Panc1 (cell line): ENCODE results near the gene RIPK3. TPM values are rescaled to one million over a fixed set of nuclear protein-coding genes. Genes with fewer than 3 reads are reported as not detected.

ENCODE experiments used
- ATAC-seq: fragments of 200-7000 bp; cut with Tn5 transposase; 2 replicates; pipeline ENCODE4 v1.9.1; 2020; ENCODE audit warnings: mild to moderate bottlenecking, moderate library complexity
- BruUV-seq: library from RNA; stranded (reverse); fragments of 400-500 nt; replicated peaks from 2 replicates; lab custom pipeline; 2021; lab: Mats Ljungman, UMichigan
- CTCF ChIA-PET: fragments of 300-600 bp; sonication (Branson Sonifier 250); formaldehyde crosslinking; loops from one replicate; lab custom pipeline; 2022; ENCODE audit warnings: antibody characterized with exemption; lab: Charles Lee
- POLR2A ChIA-PET: fragments of 300-600 bp; sonication (Branson Sonifier 250); formaldehyde crosslinking; loops from one replicate; lab custom pipeline; 2022; ENCODE audit warnings: antibody characterized with exemption; lab: Charles Lee
- DNase-seq: peaks from one replicate; pipeline ENCODE4 v3.0.0-alpha.2; 2010; ENCODE audit warnings: low read depth, low spot score
- H3K27ac ChIP-seq: 2 replicates; pipeline ENCODE4 v1.5.1; 2011; ENCODE audit warnings: mild to moderate bottlenecking, low read length, inconsistent platforms
- H3K27me3 ChIP-seq: fragments of 200-500 bp; sonication (Bioruptor generic); 2 replicates; pipeline ENCODE4 v1.6.0; 2014; ENCODE audit warnings: low read length, inconsistent platforms; ENCODE audit not compliant: control insufficient read depth, insufficient read depth
- H3K36me3 ChIP-seq: fragments of 200-500 bp; sonication (Bioruptor generic); 2 replicates; pipeline ENCODE4 v1.5.1; 2014; ENCODE audit warnings: inconsistent platforms, mild to moderate bottlenecking, low read length, moderate library complexity; ENCODE audit not compliant: control insufficient read depth, insufficient read depth
- H3K4me1 ChIP-seq: 2 replicates; pipeline ENCODE4 v1.5.1; 2011; ENCODE audit warnings: inconsistent platforms, mild to moderate bottlenecking, low read length, moderate library complexity; ENCODE audit not compliant: control insufficient read depth, insufficient read depth
- H3K4me3 ChIP-seq, 2 experiments: 2 replicates each; pipeline ENCODE4 v1.5.1; 2011 to 2012; ENCODE audit warnings: low read depth in 2 of 2, low read length in 2 of 2, mild to moderate bottlenecking in 2 of 2, inconsistent platforms in 1 of 2, moderate library complexity in 1 of 2
- H3K9me3 ChIP-seq: fragments of 200-500 bp; sonication (Bioruptor generic); 2 replicates; pipeline ENCODE4 v1.5.1; 2014; ENCODE audit warnings: low read depth, mild to moderate bottlenecking, inconsistent platforms, low read length, moderate library complexity; ENCODE audit not compliant: control insufficient read depth, insufficient read depth
- CTCF ChIP-seq: fragments of 450-650 bp; IDR thresholded peaks from 2 replicates; pipeline ENCODE4 v1.5.1; 2017; ENCODE audit warnings: mild to moderate bottlenecking
- POLR2AphosphoS5 ChIP-seq: IDR thresholded peaks from 2 replicates; pipeline ENCODE4 v1.6.1; 2012; ENCODE audit warnings: mild to moderate bottlenecking, low read depth, low read length, moderate library complexity
- REST ChIP-seq, 2 experiments: IDR thresholded peaks; 2 replicates each; pipeline ENCODE4 v1.6.1; 2011 to 2012; ENCODE audit warnings: low read depth in 2 of 2, control low read depth in 1 of 2, low read length in 1 of 2, mild to moderate bottlenecking in 1 of 2, moderate library complexity in 1 of 2; ENCODE audit not compliant: insufficient read depth in 1 of 2
- SIN3A ChIP-seq: IDR thresholded peaks from 2 replicates; pipeline ENCODE4 v1.6.1; 2012; ENCODE audit warnings: low read depth, mild to moderate bottlenecking, low read length, moderate library complexity, borderline replicate concordance; ENCODE audit not compliant: insufficient read depth
- TCF7L2 ChIP-seq: IDR thresholded peaks from 2 replicates; pipeline ENCODE4 v1.6.1; 2011; ENCODE audit warnings: mild to moderate bottlenecking, low read depth, low read length, inconsistent platforms
- in situ Hi-C: cut with HindIII; loops from 2 replicates; pipeline ENCODE4 v1.10.0; 2016; ENCODE audit warnings: low sequenced_read_pairs, low pct_unique_long_range_greater_than_20kb
- intact Hi-C: fragments of 100-400 bp; cut with micrococcal nuclease; formaldehyde crosslinking; loops from one replicate; pipeline ENCODE4 v1.10.0; 2022; ENCODE audit not compliant: unreplicated experiment
- total RNA-seq: library from RNA; stranded (reverse); gene quantifications from one replicate; pipeline ENCODE4 v1.2.1, GENCODE V29; 2021; ENCODE audit not compliant: unreplicated experiment

RIPK3 gene
- total RNA-seq, 1 experiment from 2014 or later: not detected

- Histone ChIP-seq H3K4me1 (peaks cover 3% of the 10 kb centered on the region; the same call in 1 of the 2 replicates), H3K36me3 (no peaks in the 10 kb centered on the region), H3K9me3 (no peaks in the 10 kb centered on the region), H3K27ac (no peak overlapping the region), H3K4me3 (no peak overlapping the region), H3K27me3 (no peaks in the 10 kb centered on the region)
- TF ChIP-seq SIN3A (no peak), REST (IDR thresholded peaks at IDR 0.05; ENCODE audit: insufficient read depth in 1 of 2, low read depth in 2 of 2, low read length in 1 of 2) (no peak), TCF7L2 (no peak), POLR2AphosphoS5 (no peak), CTCF (no peak)
- no TSS peak for BruUV-seq
- ATAC-seq (peak; percentile 33), DNase-seq (no peak)
- intact Hi-C loops: loop anchor here (2.0 kb wide), 1 partner anchor 99 kb away; no protein-coding TSS in a partner anchor
- in situ Hi-C loops: loop anchor here (10.0 kb wide), 1 partner anchor 103 kb away; no protein-coding TSS in a partner anchor
- ChIA-PET POLR2A (no interaction called here), CTCF (interaction anchor here (0.6 to 1.7 kb wide), 6 partner anchors 10 to 105 kb away, joined by 3 to 11 read pairs (median 5); no protein-coding TSS in a partner anchor)
Observed at GRCh38 chr14:24331731-24332267, 8.0 kb downstream of the RIPK3 start.

GRCh38 chr14:24330973-24331674 lies 8.7 kb downstream of the RIPK3 start:
- no peaks in the 10 kb centered on the region for H3K36me3 ChIP-seq
- intact Hi-C loops (no loop called here), in situ Hi-C loops (loop anchor here (10.0 kb wide), 1 partner anchor 104 kb away; no protein-coding TSS in a partner anchor)
- ChIA-PET CTCF (interaction anchor here (1.1 to 1.7 kb wide), 2 partner anchors 100 to 104 kb away, joined by 3 to 11 read pairs; no protein-coding TSS in a partner anchor), POLR2A (no interaction called here)
- no peaks in the 10 kb centered on the region for H3K9me3 ChIP-seq
- H3K27ac ChIP-seq: no peak overlapping the region
- no peak for DNase-seq
- no TSS peak for BruUV-seq
- H3K4me3 ChIP-seq: no peak overlapping the region
- no peak for ATAC-seq
- no peaks in the 10 kb centered on the region for H3K27me3 ChIP-seq
- H3K4me1 ChIP-seq: peaks cover 3% of the 10 kb centered on the region; the same call in 1 of the 2 replicates
- TF ChIP-seq REST (IDR thresholded peaks at IDR 0.05; ENCODE audit: insufficient read depth in 1 of 2, low read depth in 2 of 2, low read length in 1 of 2) (no peak), SIN3A (no peak), CTCF (no peak), POLR2AphosphoS5 (no peak), TCF7L2 (no peak)
